GM12801 (cell line): ENCODE data around the gene INSIG1.

Experiments
- TF ChIP-seq, protein P1 (sequence below): IDR thresholded peaks from one replicate; pipeline ENCODE4 v1.5.1; 2011; ENCODE audit warnings: control low read depth; ENCODE audit not compliant: insufficient read length; ENCODE audit errors: extremely low read depth

The INSIG1 gene

DNA sequence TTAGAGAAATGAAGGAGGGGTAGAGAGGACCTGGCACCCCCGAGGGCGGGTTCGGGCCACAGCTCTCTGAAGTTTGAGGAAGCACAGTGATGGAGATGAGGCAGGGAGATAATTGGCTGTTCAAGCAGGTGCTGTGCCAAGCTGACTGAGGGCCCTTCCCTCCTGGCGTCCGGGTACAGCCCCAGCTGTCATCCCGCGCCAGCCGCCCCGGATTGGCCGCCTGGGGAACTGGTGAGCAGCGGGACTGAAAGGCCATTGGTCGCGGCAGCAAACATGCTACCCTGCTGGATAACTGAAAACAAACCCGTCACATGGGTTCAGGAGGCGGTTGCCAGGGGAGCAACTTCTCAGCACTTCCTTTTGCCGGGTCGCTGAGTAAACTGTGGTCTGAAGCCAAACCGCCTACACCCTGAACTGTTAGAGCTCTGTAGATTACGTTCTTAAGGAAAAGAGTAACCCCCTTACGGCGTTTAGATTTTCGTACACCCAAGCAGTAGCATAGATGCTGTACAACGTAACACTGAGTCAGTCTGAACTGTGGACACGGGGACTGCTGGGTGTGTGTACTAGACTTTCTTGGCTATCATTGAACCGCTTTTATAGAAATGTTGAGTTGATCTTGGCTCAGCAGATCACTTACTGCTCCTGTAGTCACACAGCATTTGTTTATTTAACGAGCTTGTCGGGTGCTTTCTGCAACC is 1.3 kb downstream of the INSIG1 start:
- TF ChIP-seq, protein P1, sequence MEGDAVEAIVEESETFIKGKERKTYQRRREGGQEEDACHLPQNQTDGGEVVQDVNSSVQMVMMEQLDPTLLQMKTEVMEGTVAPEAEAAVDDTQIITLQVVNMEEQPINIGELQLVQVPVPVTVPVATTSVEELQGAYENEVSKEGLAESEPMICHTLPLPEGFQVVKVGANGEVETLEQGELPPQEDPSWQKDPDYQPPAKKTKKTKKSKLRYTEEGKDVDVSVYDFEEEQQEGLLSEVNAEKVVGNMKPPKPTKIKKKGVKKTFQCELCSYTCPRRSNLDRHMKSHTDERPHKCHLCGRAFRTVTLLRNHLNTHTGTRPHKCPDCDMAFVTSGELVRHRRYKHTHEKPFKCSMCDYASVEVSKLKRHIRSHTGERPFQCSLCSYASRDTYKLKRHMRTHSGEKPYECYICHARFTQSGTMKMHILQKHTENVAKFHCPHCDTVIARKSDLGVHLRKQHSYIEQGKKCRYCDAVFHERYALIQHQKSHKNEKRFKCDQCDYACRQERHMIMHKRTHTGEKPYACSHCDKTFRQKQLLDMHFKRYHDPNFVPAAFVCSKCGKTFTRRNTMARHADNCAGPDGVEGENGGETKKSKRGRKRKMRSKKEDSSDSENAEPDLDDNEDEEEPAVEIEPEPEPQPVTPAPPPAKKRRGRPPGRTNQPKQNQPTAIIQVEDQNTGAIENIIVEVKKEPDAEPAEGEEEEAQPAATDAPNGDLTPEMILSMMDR, result no peak

DNA sequence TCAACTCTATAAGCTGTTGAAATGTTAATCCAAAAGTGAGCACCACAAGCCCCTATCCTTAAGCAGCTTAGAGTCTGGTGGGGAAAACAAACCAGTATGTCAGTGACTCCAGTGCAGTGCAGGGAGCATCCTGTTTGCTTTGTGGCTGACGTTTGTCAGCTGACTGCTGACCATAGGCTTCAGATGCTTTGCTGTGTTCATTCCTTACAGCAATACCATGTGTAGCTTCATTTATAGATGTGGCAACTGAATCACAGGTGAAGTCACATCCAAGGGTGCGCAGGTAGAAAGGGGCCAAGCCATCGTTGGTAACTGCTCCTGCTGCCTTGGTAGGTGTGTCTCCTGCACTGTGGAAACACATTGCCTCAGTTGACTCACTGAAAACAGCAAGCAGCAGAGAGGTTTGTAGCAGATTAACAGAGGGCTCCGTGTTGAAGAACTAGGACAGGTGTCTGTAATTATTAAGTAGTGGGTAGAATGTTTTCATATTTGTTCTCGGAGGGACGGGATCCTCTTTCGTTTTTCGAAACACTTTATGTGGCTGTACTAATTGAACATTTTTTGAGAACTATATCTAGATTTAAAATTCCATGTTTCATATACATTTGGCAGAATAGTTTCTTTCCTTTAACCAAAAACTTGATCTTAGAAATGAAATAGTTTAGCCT is 2.0 kb downstream of the INSIG1 start:
- TF ChIP-seq, protein P1, result no peak

DNA sequence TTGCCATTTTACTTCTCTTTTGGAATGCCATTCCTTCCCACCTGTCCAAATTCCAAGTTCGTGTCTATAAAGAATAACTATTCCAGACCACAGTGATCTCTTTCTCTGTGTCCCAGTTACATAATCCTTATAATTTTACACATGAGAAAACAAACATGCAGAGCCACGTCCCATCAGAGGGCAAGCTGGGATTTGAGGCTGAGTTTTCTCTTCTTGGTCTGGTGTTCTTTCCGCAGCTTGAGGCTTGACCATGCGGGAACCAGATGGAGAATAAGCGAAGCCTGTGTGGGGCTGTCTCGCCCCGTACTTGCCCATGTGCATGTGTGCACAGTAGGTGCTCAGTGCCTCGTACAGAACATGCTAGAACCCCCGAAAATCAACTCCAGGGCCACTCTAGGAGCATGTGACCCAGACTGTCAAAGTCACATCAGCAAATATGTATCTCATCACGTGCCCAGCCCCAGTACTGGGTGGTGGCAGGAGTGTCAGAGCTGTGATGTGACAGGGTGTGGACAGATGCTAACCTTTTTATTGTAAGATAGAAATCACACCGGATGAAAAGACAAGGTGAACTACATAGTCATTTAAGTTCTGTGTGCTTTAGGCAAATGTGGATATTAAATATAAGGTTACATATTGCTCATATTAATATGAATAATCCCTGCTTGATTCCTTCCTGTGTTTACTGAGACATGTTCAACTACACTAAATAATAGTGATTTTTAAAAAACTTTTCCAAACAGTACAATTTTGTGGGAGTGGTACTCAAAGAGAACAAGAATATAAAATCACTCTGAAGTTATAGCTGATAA is 3.2 kb downstream of the INSIG1 start:
- TF ChIP-seq, protein P1, result no peak

DNA sequence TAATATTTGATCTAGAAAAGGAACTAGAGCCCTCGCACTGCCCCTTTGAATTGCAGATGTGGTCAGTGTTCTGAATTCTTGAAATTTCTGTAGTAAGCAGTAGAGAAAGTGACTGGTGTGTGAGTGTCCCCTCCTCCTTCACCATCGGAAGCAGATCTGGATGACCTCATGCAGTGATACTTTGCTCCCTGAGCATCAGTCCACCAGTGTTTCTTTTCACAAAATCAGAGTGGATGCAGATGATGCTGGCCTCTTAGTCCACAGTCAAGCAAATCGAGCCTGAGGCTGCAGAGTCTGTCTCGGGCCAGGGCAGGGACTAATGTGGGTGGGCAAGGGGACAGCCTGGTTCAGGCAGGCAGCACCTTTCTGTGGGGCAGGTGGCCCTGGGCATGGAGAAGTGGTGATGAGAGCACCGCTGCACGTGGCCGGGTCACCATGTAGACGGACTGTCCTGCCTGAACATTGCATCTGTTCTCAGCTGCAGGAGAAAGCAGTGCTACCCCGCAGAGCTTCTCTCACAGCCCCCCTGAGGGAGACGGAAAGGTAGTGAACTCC is 5.4 kb downstream of the INSIG1 start:
- TF ChIP-seq, protein P1, result no peak

DNA sequence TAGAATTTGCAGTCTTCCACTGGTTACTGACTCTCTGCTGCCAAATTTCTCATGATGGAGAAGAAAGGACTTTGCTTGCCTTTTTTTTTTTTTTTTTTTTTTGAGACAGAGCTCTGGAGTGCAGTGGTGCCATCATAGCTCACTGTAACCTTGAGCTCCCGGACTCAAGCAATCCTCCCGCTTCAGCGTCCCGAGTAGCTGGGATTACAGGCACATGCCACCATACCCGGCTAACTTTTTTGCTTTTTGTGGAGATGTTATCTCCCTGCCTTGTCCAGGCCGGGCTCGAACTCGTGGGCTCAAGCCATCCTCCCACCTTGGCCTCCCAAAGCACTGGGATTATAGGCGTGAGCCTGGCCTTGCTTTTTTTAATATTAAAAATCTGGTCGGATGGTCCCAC is 6.2 kb downstream of the INSIG1 start:
- TF ChIP-seq, protein P1, result no peak

DNA sequence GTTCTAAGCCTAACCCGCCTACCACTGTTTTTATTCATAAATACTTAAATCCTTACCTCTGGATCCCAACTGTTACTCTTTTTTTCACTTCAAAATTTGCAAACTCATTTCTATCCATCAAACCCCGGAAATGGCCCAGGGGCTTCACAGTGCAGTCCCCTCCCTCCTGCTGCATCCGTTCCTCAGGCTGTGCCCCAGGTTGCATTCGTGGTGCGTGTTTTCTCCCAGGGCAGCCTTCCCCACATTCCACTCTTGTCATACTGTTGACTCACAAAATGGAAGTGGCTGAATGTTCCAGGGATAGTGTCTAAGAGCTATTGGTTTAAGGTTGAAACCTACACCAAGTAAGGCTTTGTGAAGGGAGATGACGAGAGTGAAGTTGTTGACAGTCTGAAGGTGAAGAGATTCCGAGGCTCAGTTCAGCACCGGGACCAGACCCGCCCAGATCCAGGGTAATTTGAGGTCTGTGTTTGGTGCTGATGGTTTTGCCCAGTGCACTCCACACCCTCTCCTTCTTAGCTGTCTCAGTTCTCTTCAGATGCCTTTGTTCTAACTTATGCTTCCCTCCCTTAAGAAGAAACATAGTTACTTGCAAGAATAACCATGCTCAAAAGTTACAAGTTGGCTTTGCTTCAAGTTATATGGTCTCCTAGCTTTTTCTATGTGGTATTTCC is 7.7 kb downstream of the INSIG1 start:
- TF ChIP-seq, protein P1, result no peak
